Breast epithelium (tissue), 3 donors: Measurements from ENCODE around the gene MTMR6.

ENCODE experiments used
- POLR2A ChIP-seq: fragments of 450-650 bp; IDR thresholded peaks from one replicate; pipeline ENCODE4 v1.6.1; 2016; ENCODE audit warnings: antibody characterized with exemption, mild to moderate bottlenecking, moderate library complexity
- POLR2AphosphoS5 ChIP-seq, 3 donors: sonication (generic); formaldehyde crosslinking; IDR thresholded peaks; one replicate each; pipeline ENCODE4 v1.6.1; 2017; ENCODE audit warnings: antibody characterized with exemption in 3 of 3
- TF ChIP-seq, protein P1 (sequence below), 3 donors: fragments of 450-650 bp; IDR thresholded peaks; one replicate each; pipeline ENCODE4 v1.5.1; 2016 to 2017; ENCODE audit warnings: antibody characterized with exemption in 3 of 3, mild to moderate bottlenecking in 3 of 3, moderate library complexity in 3 of 3

DNA sequence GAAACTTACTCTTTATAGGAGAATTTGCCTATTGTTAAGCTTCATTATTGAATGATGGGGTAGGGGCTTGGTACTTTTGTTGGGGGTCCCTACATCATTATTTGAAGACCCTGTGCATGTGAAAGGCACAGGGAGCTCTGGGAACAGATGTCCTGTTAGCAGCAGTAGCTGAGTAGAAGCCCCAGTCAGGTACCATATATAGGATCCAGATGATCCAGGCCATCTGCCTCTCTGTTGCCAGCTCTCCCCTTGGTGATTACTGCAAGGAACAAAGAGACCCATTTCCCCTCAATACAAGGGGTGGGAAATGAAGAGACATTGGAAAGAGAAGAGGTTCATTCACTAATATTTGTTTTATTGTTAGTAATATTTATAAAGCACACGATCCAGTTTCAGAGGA is 4.4 kb upstream of the MTMR6 start:
- TF ChIP-seq, protein P1, sequence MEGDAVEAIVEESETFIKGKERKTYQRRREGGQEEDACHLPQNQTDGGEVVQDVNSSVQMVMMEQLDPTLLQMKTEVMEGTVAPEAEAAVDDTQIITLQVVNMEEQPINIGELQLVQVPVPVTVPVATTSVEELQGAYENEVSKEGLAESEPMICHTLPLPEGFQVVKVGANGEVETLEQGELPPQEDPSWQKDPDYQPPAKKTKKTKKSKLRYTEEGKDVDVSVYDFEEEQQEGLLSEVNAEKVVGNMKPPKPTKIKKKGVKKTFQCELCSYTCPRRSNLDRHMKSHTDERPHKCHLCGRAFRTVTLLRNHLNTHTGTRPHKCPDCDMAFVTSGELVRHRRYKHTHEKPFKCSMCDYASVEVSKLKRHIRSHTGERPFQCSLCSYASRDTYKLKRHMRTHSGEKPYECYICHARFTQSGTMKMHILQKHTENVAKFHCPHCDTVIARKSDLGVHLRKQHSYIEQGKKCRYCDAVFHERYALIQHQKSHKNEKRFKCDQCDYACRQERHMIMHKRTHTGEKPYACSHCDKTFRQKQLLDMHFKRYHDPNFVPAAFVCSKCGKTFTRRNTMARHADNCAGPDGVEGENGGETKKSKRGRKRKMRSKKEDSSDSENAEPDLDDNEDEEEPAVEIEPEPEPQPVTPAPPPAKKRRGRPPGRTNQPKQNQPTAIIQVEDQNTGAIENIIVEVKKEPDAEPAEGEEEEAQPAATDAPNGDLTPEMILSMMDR (IDR thresholded peaks at IDR 0.05): no peak
- TF ChIP-seq POLR2AphosphoS5 (IDR thresholded peaks at IDR 0.05) (no peak), POLR2A (no peak)
